ENCODE results near the gene ARMC5. TPM values are rescaled to one million over a fixed set of nuclear protein-coding genes. Genes with fewer than 3 reads are reported as not detected.
A peak's percentile ranks its signal among the peaks of the same experiment; 100 is the strongest.

ARMC5 gene
- total RNA-seq, 2 donors from 2014 or later = 8.8 to 10.8 TPM

- peak overlapping the region; percentile 59 for H3K4me3 ChIP-seq
- H3K36me3 ChIP-seq = peaks cover 48% of the 10 kb centered on the region
- ATAC-seq (ENCODE audit: insufficient number of reproducible peaks, low FRiP score, low read depth) (no peak), DNase-seq (ENCODE audit: low spot score) (no peak)
- H3K9me3 ChIP-seq = no peaks in the 10 kb centered on the region
- H3K4me1 ChIP-seq (ENCODE audit: control insufficient read depth in 1 of 2, low read depth in 2 of 2) = peaks cover 4 to 22% of the 10 kb centered on the region in 2 donors
- H3K27me3 ChIP-seq (replicated peaks; ENCODE audit: insufficient read depth) = no peaks in the 10 kb centered on the region
- H3K27ac ChIP-seq = no peak overlapping the region
- TF ChIP-seq CTCF (IDR thresholded peaks at IDR 0.05) = no peak
Measured at GRCh38 chr16:31476303-31477219, 17.3 kb downstream of the ARMC5 start.

- ATAC-seq (ENCODE audit: insufficient number of reproducible peaks, low FRiP score, low read depth) (no peak), DNase-seq (ENCODE audit: low spot score) (no peak)
- peaks cover 48% of the 10 kb centered on the region for H3K36me3 ChIP-seq
- H3K9me3 ChIP-seq = no peaks in the 10 kb centered on the region
- no peak overlapping the region for H3K27ac ChIP-seq
- H3K4me1 ChIP-seq (ENCODE audit: control insufficient read depth in 1 of 2, low read depth in 2 of 2) = peaks cover 4 to 22% of the 10 kb centered on the region in 2 donors
- no peaks in the 10 kb centered on the region for H3K27me3 ChIP-seq (replicated peaks; ENCODE audit: insufficient read depth)
- peak; percentile 14 for TF ChIP-seq CTCF (IDR thresholded peaks at IDR 0.05)
- H3K4me3 ChIP-seq = peak overlapping the region; percentile 59
Measured at GRCh38 chr16:31477220-31478216, 18.2 kb downstream of the ARMC5 start.

- Histone ChIP-seq H3K9me3 (no peaks in the 10 kb centered on the region), H3K4me3 (no peak overlapping the region), H3K4me1 (ENCODE audit: control insufficient read depth in 1 of 2, low read depth in 2 of 2) (peaks cover 0 to 12% of the 10 kb centered on the region in 2 donors), H3K27me3 (replicated peaks; ENCODE audit: insufficient read depth) (no peaks in the 10 kb centered on the region), H3K27ac (no peak overlapping the region), H3K36me3 (peaks cover 39% of the 10 kb centered on the region)
- TF ChIP-seq CTCF (IDR thresholded peaks at IDR 0.05) = no peak
- DNase-seq (ENCODE audit: low spot score) = no peak
- no peak for ATAC-seq (ENCODE audit: insufficient number of reproducible peaks, low FRiP score, low read depth)
Measured at GRCh38 chr16:31478956-31479355, 19.7 kb downstream of the ARMC5 start.

GRCh38 chr16:31479751-31480150 lies 20.4 kb downstream of the ARMC5 start:
- H3K27ac ChIP-seq = no peak overlapping the region
- no peak for DNase-seq (ENCODE audit: low spot score)
- H3K9me3 ChIP-seq = no peaks in the 10 kb centered on the region
- no peak for TF ChIP-seq CTCF (IDR thresholded peaks at IDR 0.05)
- H3K27me3 ChIP-seq (replicated peaks; ENCODE audit: insufficient read depth) = no peaks in the 10 kb centered on the region
- peaks cover 31% of the 10 kb centered on the region for H3K36me3 ChIP-seq
- H3K4me1 ChIP-seq (ENCODE audit: control insufficient read depth in 1 of 2, low read depth in 2 of 2) = peaks cover 0 to 5% of the 10 kb centered on the region in 2 donors
- no peak overlapping the region for H3K4me3 ChIP-seq
- no peak for ATAC-seq (ENCODE audit: insufficient number of reproducible peaks, low FRiP score, low read depth)

Data from thoracic aorta (tissue), 2 donors.